GM23338 (cell line): ENCODE data around the gene RAB6A. TPM values are rescaled to one million over a fixed set of nuclear protein-coding genes. Genes with fewer than 3 reads are reported as not detected.

Experiments used
- ATAC-seq: fragments of 200-7000 bp; cut with Tn5 transposase; 3 replicates; pipeline ENCODE4 v1.9.1; 2020
- DNase-seq: peaks from one replicate; pipeline ENCODE4 v3.0.0-alpha.2; 2015; ENCODE audit warnings: low spot score
- H2AFZ ChIP-seq: fragments of 200-600 bp; sonication (generic); 2 replicates; pipeline ENCODE4 v1.8.0; 2016; ENCODE audit warnings: antibody characterized with exemption, mild to moderate bottlenecking, moderate library complexity
- H3F3A ChIP-seq: fragments of 200-600 bp; sonication (generic); replicated peaks from 2 replicates; pipeline ENCODE4 v1.8.0; 2017; ENCODE audit warnings: antibody characterized with exemption, mixed run types, low read depth
- H3K27ac ChIP-seq: fragments of 200-600 bp; sonication (generic); 2 replicates; pipeline ENCODE4 v1.6.1; 2016; ENCODE audit warnings: low read depth
- H3K27me3 ChIP-seq: fragments of 200-600 bp; sonication (generic); 2 replicates; pipeline ENCODE4 v1.8.0; 2016; ENCODE audit warnings: mild to moderate bottlenecking, mixed run types, moderate library complexity; ENCODE audit not compliant: insufficient read depth
- H3K36me3 ChIP-seq: fragments of 200-600 bp; sonication (generic); 2 replicates; pipeline ENCODE4 v1.8.0; 2016; ENCODE audit warnings: mild to moderate bottlenecking; ENCODE audit not compliant: insufficient read depth
- H3K4me1 ChIP-seq: fragments of 200-600 bp; sonication (generic); 2 replicates; pipeline ENCODE4 v1.8.0; 2016; ENCODE audit warnings: mild to moderate bottlenecking, moderate library complexity; ENCODE audit not compliant: insufficient read depth
- H3K4me2 ChIP-seq: fragments of 200-600 bp; sonication (generic); 2 replicates; pipeline ENCODE4 v1.7.1; 2017; ENCODE audit warnings: mixed run types
- H3K4me3 ChIP-seq: fragments of 200-600 bp; sonication (generic); 2 replicates; pipeline ENCODE4 v1.6.1; 2016; ENCODE audit warnings: mixed run types
- H3K79me2 ChIP-seq: fragments of 200-600 bp; sonication (generic); replicated peaks from 2 replicates; pipeline ENCODE4 v1.8.0; 2017; ENCODE audit warnings: mild to moderate bottlenecking; ENCODE audit not compliant: insufficient read depth
- H3K9me2 ChIP-seq: fragments of 200-600 bp; sonication (generic); 2 replicates; pipeline ENCODE4 v1.8.0; 2017; ENCODE audit not compliant: insufficient read depth
- H4K20me1 ChIP-seq: fragments of 200-600 bp; sonication (generic); replicated peaks from 2 replicates; pipeline ENCODE4 v1.8.0; 2017; ENCODE audit warnings: mild to moderate bottlenecking; ENCODE audit not compliant: insufficient read depth
- H3K27ac Mint-ChIP-seq: 2 replicates; pipeline ENCODE4 v1.8.0; 2020; ENCODE audit warnings: inconsistent platforms, mild to moderate bottlenecking, moderate library complexity, mixed read lengths
- H3K27me3 Mint-ChIP-seq: 3 replicates; pipeline ENCODE4 v1.8.0; 2022; ENCODE audit warnings: low read depth, mild to moderate bottlenecking, moderate library complexity, mixed read lengths, inconsistent platforms; ENCODE audit not compliant: insufficient read depth, poor library complexity
- H3K36me3 Mint-ChIP-seq: 3 replicates; pipeline ENCODE4 v1.8.0; 2021; ENCODE audit warnings: low read depth, mild to moderate bottlenecking, inconsistent platforms, moderate library complexity, mixed read lengths
- H3K4me1 Mint-ChIP-seq: 3 replicates; pipeline ENCODE4 v1.8.0; 2020; ENCODE audit warnings: mild to moderate bottlenecking, inconsistent platforms, mixed read lengths
- H3K4me3 Mint-ChIP-seq: 3 replicates; pipeline ENCODE4 v1.8.0; 2021; ENCODE audit warnings: moderate library complexity, mild to moderate bottlenecking, inconsistent platforms, mixed read lengths
- H3K9me3 Mint-ChIP-seq: 3 replicates; pipeline ENCODE4 v1.8.0; 2020; ENCODE audit warnings: moderate library complexity, mild to moderate bottlenecking, inconsistent platforms, mixed read lengths
- CTCF ChIP-seq, 2 experiments: fragments of 200-600 bp in 1 of 2; sonication (generic) in 1 of 2; conservative IDR thresholded peaks; 2 replicates each; pipeline versions ENCODE4 v1.5.1 to v1.6.1; 2016 to 2017; ENCODE audit warnings: antibody characterized with exemption in 2 of 2, low read depth in 2 of 2, mild to moderate bottlenecking in 2 of 2, moderate library complexity in 1 of 2
- ETS1 ChIP-seq: IDR thresholded peaks from 2 replicates; pipeline ENCODE4 v1.6.1; 2016; ENCODE audit warnings: antibody characterized with exemption
- EZH2phosphoT487 ChIP-seq: fragments of 200-600 bp; sonication (generic); IDR thresholded peaks from one replicate; pipeline ENCODE4 v1.8.1; 2018; ENCODE audit warnings: antibody characterized with exemption; ENCODE audit not compliant: unreplicated experiment
- JUNB ChIP-seq: IDR thresholded peaks from one replicate; pipeline ENCODE4 v1.6.1; 2016; ENCODE audit warnings: antibody characterized with exemption; ENCODE audit not compliant: unreplicated experiment
- POLR2AphosphoS5 ChIP-seq: IDR thresholded peaks from 2 replicates; pipeline ENCODE4 v1.6.1; 2016; ENCODE audit warnings: antibody characterized with exemption, low read depth
- REST ChIP-seq: IDR thresholded peaks from one replicate; pipeline ENCODE4 v1.6.1; 2018; ENCODE audit warnings: antibody characterized with exemption; ENCODE audit not compliant: unreplicated experiment
- ZNF114 ChIP-seq: fragments of 250-450 bp; sonication (Bioruptor Pico); IDR thresholded peaks from 2 replicates; pipeline ENCODE4 v1.5.0; 2020; ENCODE audit warnings: mild to moderate bottlenecking, moderate library complexity
- polyA plus RNA-seq: library from polyadenylated mRNA; unstranded; fragments of >200 nt; fragmentation: Nextera tagmentation; extraction: Ambion mirVana; gene quantifications from 2 replicates; pipeline ENCODE4 v1.2.1, GENCODE V29; 2016
- total RNA-seq: library from RNA; depleted of rRNA; stranded (reverse); fragments of >200 nt; shearing (Covaris generic); gene quantifications from 2 replicates; pipeline ENCODE4 v1.2.3, GENCODE V29; 2014

Gene RAB6A
- total and polyA plus RNA-seq, 2 experiments from 2014 or later: 61.1 to 127 TPM

- H2AFZ ChIP-seq: no peak overlapping the region
- no peaks in the 10 kb centered on the region for H3K9me2 ChIP-seq
- no peak overlapping the region for H3K4me2 ChIP-seq
- 0 out of 2 replicates have a peak, but pooled peaks cover 5% of the 10 kb centered on the region for H3F3A ChIP-seq
- H4K20me1 ChIP-seq: no peaks in the 10 kb centered on the region; the same call in 1 of the 2 replicates
- Mint-ChIP-seq H3K4me1 (peaks cover 32% of the 10 kb centered on the region), H3K27ac (no peak overlapping the region), H3K4me3 (no peak overlapping the region), H3K36me3 (no peaks in the 10 kb centered on the region), H3K9me3 (no peaks in the 10 kb centered on the region), H3K27me3 (peaks cover 10% of the 10 kb centered on the region)
- no peaks in the 10 kb centered on the region for H3K79me2 ChIP-seq
- H3K4me3 ChIP-seq: no peak overlapping the region
- ATAC-seq (peak; percentile 48), DNase-seq (peak; percentile 43)
- H3K27me3 ChIP-seq: peaks cover 8% of the 10 kb centered on the region; the same call in 1 of the 2 replicates
- TF ChIP-seq ZNF114 (no peak), JUNB (no peak), POLR2AphosphoS5 (no peak), EZH2phosphoT487 (no peak), ETS1 (no peak), CTCF (conservative IDR thresholded peaks at IDR 0.05; ENCODE audit: low read depth in 2 of 2) (no peak), REST (no peak)
- H3K4me1 ChIP-seq: peaks cover 11% of the 10 kb centered on the region
- H3K36me3 ChIP-seq: no peaks in the 10 kb centered on the region
- H3K27ac ChIP-seq: no peak overlapping the region
These were observed 108.7 kb downstream of the RAB6A start for GRCh38 chr11:73652046-73652730.

GRCh38 chr11:73651661-73652045 lies 109.2 kb downstream of the RAB6A start:
- Mint-ChIP-seq H3K9me3 (no peaks in the 10 kb centered on the region), H3K36me3 (no peaks in the 10 kb centered on the region), H3K4me3 (no peak overlapping the region), H3K27me3 (peaks cover 12% of the 10 kb centered on the region), H3K27ac (no peak overlapping the region), H3K4me1 (peaks cover 37% of the 10 kb centered on the region)
- H2AFZ ChIP-seq: no peak overlapping the region
- peaks cover 16% of the 10 kb centered on the region for H3K4me1 ChIP-seq
- DNase-seq: no peak
- H3F3A ChIP-seq: 0 out of 2 replicates have a peak, but pooled peaks cover 5% of the 10 kb centered on the region
- H3K36me3 ChIP-seq: no peaks in the 10 kb centered on the region
- no peaks in the 10 kb centered on the region for H3K79me2 ChIP-seq
- H4K20me1 ChIP-seq: no peaks in the 10 kb centered on the region; the same call in 1 of the 2 replicates
- H3K4me2 ChIP-seq: no peak overlapping the region
- H3K27ac ChIP-seq: no peak overlapping the region
- H3K27me3 ChIP-seq: peaks cover 8% of the 10 kb centered on the region; the same call in 1 of the 2 replicates
- no peaks in the 10 kb centered on the region for H3K9me2 ChIP-seq
- no peak overlapping the region for H3K4me3 ChIP-seq
- no peak for ATAC-seq
- TF ChIP-seq REST: no peak
- no peak for TF ChIP-seq CTCF (conservative IDR thresholded peaks at IDR 0.05; ENCODE audit: low read depth in 2 of 2)
- TF ChIP-seq POLR2AphosphoS5: no peak
